ENCODE results near the gene PPIP5K1. TPM values are rescaled to one million over a fixed set of nuclear protein-coding genes. Genes with fewer than 3 reads are reported as not detected.

PPIP5K1 gene
- polyA plus RNA-seq, 3 donors: 6.1 to 9.0 (median 8.3) TPM

DNA sequence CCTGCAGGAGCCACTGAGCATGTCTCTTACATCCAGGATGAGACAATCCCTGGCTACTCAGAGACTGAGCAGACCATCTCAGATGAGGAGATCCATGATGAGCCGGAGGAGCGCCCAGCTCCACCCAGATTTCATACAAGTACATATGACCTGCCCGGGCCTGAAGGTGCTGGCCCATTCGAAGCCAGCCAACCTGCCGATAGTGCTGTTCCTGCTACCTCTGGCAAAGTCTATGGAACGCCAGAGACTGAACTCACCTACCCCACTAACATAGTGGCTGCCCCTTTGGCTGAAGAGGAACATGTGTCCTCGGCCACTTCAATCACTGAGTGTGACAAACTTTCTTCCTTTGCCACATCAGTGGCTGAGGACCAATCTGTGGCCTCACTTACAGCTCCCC lies 66.4 kb downstream of the PPIP5K1 start:
- WGBS, 3 donors: 88 to 98% (median 89%) methylated on average over 7 of the region's 7 CpGs
- no peak overlapping the region for H3K27ac ChIP-seq (ENCODE audit: low read depth, low read length)

DNA sequence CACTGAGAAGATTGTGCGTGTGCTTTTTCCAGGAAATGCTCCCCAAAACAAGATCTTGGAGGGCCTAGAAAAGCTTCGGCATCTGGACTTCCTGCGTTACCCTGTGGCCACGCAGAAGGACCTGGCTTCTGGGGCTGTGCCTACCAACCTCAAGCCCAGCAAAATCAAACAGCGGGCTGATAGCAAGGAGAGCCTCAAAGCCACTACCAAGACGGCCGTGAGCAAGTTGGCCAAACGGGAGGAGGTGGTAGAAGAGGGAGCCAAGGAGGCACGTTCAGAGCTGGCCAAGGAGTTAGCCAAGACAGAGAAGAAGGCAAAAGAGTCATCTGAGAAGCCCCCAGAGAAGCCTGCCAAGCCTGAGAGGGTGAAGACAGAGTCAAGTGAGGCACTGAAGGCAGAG lies 67.8 kb downstream of the PPIP5K1 start:
- WGBS, 3 donors: 76 to 83% (median 77%) methylated on average over 9 of the region's 9 CpGs

DNA sequence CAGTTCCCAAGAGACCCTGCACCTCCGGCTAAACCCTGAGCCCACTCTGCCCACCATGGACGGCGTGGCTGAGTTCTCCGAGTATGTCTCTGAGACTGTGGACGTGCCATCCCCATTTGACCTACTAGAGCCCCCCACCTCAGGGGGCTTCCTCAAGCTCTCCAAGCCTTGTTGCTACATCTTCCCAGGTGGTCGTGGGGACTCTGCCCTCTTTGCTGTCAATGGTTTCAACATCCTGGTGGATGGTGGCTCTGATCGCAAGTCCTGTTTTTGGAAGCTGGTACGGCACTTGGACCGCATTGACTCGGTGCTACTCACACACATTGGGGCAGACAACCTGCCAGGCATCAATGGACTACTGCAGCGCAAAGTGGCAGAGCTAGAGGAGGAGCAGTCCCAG lies 68.6 kb downstream of the PPIP5K1 start:
- no peak overlapping the region for H3K27ac ChIP-seq (ENCODE audit: low read depth, low read length)
- 92 to 95% (median 95%) methylated on average over 11 of the region's 11 CpGs for WGBS, 3 donors

More for the DNA sequence above, 67.8 kb downstream of the PPIP5K1 start:
- H3K27ac ChIP-seq (ENCODE audit: low read depth, low read length): no peak overlapping the region

DNA sequence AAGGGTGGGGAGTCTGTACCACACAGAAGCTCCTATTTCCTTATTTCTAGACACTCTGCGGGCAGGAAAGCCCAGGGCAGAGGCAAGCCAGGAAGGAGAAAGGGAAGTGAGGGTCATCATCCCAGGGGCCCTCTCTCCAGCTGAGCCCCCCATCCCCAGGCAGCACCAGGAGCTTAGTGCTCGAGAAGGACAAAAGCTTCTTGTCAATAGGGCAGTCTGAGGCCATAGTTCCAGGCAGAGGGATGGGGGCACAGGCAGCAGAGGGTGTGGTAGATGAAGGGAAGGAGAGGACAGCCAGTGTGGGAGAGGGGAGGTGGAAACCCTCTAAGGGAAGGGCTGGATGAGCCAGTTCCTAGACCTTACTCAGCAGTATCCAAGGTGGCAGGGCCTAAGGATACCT lies 69.9 kb downstream of the PPIP5K1 start:
- no peak overlapping the region for H3K27ac ChIP-seq (ENCODE audit: low read depth, low read length)

DNA sequence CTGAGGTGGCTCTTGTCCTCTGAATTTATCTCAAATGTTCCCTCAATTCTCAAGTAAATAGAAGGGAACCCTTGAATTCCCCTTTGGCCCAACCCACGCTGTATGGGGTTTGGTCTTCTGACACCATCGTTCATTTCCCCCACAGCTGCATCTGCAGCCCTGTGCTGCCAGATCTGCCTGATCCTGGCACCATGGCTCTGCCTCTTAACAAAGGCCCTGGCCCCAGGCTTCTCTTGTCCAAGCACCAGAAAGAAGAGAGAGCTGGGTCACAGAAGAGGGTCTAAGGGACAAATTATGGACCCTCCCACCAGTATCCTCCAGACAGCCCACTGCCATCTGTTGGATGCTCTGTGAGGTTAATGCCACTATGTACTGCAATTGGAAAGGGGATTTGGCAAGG lies 70.8 kb downstream of the PPIP5K1 start:
- WGBS, 3 donors: 51 to 67% (median 61%) methylated on average over 2 of the region's 2 CpGs
- no peak overlapping the region for H3K27ac ChIP-seq (ENCODE audit: low read depth, low read length)

More for the DNA sequence above, 69.9 kb downstream of the PPIP5K1 start:
- 39 to 83% (median 58%) methylated on average over 2 of the region's 2 CpGs for WGBS, 3 donors

DNA sequence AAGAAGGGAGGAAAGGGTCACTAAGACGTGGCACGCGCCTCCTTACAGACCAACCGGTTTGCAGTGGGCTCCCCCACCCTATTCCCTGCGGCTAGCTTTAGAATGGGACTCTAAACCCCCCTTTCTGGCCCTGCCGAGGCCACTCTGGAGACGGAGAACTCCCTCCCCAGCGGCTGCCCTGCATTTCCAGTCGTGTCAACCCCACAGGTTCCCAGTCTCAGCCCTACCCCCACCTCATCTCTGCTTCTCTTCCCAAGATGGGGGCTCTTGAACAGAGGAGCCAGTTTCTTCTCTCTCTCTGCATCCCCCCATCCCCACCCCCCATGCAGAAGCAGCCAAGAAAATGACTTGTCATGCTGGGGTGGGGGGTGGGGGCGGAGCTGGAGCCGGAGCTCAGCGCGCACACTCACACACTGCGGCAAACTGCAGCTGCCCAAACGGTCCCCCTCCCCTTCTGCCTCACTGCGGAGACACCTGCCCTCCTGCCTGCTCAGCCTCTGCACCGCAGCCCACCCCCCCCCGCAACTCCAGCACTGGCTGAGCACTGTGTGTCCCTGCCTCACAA lies 71.7 kb downstream of the PPIP5K1 start:
- WGBS, 3 donors: 4 to 6% (median 4%) methylated on average over 17 to 18 of the region's 18 CpGs
- no peak overlapping the region for H3K27ac ChIP-seq (ENCODE audit: low read depth, low read length)

DNA sequence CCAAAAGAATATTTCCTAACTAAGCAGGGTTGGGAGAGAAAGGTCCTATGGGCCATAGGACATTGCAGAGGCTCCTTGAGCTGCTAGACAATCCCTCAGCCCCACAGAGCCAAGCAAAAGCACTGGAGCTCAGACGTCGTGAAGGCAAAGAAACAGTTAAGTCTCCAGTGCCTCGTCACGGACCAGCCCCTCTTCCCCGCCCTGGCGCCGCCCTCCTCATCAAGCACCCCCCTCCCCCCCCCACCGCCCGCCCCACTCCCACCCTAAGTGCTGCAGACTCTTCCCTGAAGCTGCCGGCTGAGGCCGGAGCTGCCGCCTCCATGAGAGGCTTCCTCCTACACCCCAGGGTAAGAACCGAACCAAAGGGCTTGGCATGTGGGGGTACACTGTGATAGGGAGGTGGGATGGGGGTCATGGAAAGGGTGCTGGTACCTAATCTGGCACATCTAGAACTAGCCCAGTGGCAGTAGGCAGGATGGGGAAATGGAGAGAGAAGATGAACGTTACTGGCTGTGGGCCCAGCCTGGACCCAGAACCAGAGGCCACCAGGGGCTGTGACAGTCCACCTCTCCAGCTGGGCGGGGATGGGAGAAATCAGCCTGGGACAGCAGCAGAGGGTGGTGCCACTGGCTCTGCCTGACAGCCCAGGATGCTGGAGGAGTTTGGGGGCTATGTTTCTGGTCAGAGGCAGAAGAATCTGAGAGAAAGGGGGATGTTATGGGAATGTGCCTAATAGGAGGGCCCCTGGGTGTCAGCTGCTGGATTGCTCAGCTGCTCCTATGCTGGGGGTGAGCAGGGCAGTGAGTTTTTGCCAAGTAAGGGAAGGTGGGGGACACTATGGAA lies 72.4 kb downstream of the PPIP5K1 start, which contains the start of gene MAP1A:
Gene MAP1A (plus strand): TSS at position 255 of the 843 bp plus-strand sequence. CDS start 3,866 bp downstream, outside the sequence.
- H3K27ac ChIP-seq (ENCODE audit: low read depth, low read length): no peak within 1 kb of the TSS
- 1 to 6% (median 5%) methylated on average over 13 to 15 of the region's 15 CpGs for WGBS, 3 donors

DNA sequence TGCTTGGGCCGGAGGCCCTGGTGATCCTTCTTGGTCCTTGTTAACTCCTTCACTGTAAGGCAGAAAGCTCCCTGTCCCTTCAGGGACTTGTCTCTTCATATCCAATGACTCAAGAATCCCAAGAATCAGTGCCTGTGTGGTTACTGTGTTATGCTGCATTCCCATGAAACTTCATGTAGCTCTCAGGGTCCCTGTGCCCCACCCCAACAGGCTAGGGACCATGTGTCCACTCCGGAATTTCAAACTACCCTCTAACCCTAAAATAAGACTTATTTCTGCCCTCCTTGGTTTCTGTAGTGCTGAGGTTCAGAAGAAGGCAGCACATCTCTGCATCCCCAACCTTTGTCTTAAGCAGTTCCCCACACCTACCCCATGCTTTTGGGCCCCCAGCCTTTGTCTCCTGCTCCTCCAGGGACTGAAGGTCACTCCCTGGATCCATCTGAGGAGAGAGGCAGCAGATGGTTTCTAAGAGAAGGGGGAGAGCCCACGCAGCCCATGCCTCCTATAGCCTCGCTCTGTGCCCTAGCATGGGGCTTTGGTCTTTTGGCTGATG lies 73.1 kb downstream of the PPIP5K1 start:
- H3K27ac ChIP-seq (ENCODE audit: low read depth, low read length): no peak overlapping the region
- 26 to 51% (median 32%) methylated on average over 4 of the region's 4 CpGs for WGBS, 3 donors

DNA sequence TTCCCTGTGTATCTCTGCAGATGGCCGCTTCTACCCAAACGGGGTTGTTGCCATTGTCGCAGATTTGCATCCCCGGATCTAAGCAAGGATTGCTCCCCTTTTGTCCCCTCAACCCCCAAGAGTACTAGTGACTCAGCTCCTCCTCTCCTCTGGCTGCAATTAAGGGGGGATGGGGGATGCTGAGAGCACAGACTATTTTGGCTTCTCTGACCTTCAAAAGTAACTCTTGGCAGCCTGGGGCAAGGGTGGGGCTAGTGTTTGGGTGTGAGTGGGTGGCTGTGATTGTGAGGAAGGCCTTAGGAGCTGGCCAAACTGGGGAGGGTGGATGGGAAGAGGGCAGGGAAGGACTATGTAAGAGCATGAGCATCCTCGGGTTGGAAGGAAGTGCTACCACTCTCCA lies 73.8 kb downstream of the PPIP5K1 start:
- H3K27ac ChIP-seq (ENCODE audit: low read depth, low read length): no peak overlapping the region

DNA sequence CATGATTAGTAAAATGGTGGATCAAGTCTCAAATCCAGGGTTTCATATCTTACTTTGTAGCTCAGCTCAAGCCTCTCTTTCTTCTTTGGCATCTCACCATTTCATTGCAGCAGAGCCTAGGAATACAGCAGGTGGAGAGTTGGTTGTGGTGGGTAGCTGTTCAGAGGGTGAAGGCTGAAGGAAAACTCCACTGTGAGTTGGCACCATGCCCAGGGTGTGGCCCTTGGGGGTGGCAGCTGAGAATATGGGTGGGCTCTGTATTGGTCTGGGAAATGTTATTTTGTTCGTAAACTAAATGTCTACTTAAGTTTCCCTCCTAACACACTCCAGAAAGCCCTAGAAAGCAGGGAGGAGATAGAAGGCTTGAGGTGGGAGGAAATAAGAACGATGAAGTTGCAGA lies 74.3 kb downstream of the PPIP5K1 start:
- no peak overlapping the region for H3K27ac ChIP-seq (ENCODE audit: low read depth, low read length)
- 27 to 58% (median 30%) methylated on average over 2 of the region's 2 CpGs for WGBS, 3 donors

More for the DNA sequence above, 73.8 kb downstream of the PPIP5K1 start:
- WGBS, 3 donors: 34 to 47% (median 41%) methylated on average over 5 of the region's 5 CpGs

DNA sequence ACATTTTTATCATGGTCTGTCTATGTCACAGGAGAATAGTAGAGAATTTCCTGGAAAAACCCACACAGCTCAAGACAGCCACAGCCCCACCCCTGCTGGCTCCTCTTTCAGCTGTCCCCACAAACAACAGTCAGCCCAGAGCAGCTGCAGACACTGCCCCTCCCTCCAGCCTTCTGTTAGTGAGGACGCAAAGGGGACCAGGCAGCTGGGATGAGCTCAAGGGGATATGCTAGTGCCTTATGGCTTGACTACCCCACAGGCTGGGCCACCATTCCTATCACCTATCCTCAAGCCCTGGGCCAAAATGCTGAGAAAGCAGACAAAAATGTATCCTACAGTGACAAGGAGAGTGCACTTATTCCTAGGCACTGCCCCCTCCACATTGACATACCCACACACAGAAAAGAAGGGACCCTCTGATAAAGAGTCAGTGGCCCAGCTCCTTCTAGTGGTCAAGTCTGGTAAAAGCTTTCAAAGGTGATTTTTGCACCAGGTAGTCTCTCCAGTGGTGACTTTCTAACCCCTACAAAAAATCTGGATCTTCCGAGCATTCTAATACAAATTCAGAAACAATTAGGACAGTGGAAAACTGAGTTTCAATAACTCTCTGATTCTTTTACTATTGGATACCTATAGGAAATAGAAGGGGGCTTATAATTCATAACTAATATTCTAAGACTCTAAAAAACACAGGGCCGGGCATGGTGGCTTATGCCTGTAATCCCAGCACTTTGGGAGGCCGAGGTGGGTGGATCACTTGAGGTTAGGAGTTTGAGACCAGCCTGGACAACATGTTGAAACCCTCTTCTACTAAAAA lies 75.6 kb downstream of the PPIP5K1 start:
- 52 to 64% (median 55%) methylated on average over 4 of the region's 4 CpGs for WGBS, 3 donors
- no peak overlapping the region for H3K27ac ChIP-seq (ENCODE audit: low read depth, low read length)

DNA sequence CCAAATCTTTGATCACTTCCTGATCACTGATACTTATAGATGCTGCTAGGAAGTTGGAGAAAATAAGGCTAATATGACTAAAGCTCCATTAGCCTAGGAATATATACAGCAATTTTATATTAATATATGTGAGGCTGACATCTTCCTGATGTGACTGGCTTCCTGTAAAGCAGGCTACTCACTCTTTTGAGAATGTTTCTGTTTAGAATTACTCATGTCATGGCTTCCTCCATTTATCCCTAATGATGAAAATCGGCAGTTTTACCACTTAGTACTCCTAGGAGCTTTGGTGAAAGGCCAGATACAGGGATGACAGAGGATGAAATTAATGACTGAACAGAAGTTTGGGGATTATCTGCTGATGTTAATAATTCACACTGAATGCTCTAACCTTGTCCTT lies 76.5 kb downstream of the PPIP5K1 start:
- no peak overlapping the region for H3K27ac ChIP-seq (ENCODE audit: low read depth, low read length)

DNA sequence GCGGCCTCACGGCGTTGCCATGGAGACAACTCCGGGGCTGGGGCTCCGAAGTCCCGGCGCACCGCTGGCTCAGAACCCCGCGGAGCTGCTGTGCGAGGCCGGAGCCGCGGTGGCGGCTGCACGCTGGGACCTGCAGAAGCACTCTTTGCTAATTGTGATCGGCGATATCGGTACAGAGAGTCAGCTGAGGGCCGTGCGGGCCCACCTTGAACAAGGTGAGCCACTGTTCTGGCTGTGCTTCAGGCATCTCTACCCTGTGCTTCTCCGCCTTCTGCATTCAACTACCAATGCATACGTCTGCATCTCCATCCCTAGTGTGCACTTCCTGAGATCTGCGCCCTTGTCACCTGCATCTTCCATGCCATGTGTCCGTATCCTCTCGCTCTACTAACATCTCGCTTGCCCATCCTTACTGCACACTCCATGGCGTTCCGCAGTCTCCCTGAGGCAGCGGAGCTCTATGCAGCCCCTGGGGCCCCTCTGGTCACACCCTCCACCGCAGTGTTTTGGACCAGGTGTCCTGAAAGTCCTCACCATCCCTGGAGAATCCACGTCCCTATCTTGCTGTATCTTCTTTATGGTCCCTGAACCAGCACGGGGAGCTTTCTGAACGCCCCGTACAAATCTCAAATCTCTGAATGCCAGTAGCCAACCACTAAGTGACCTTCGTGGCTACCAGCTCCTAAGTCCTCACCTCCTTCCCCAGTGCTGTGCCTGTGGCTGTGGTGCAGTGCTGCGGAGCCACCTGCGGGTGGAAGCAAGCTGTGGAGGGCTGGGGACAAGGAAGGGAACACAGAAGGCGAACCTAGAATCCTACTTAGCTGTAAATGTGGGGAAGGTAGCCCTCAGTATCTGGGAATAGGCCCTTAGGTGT lies 78.8 kb downstream of the PPIP5K1 start:
- WGBS, 3 donors: 6 to 14% (median 11%) methylated on average over 39 of the region's 39 CpGs
- no peak overlapping the region for H3K27ac ChIP-seq (ENCODE audit: low read depth, low read length)

More for the DNA sequence above, 76.5 kb downstream of the PPIP5K1 start:
- WGBS, 3 donors: 44 to 70% (median 66%) methylated on average over 1 of the region's 1 CpG

DNA sequence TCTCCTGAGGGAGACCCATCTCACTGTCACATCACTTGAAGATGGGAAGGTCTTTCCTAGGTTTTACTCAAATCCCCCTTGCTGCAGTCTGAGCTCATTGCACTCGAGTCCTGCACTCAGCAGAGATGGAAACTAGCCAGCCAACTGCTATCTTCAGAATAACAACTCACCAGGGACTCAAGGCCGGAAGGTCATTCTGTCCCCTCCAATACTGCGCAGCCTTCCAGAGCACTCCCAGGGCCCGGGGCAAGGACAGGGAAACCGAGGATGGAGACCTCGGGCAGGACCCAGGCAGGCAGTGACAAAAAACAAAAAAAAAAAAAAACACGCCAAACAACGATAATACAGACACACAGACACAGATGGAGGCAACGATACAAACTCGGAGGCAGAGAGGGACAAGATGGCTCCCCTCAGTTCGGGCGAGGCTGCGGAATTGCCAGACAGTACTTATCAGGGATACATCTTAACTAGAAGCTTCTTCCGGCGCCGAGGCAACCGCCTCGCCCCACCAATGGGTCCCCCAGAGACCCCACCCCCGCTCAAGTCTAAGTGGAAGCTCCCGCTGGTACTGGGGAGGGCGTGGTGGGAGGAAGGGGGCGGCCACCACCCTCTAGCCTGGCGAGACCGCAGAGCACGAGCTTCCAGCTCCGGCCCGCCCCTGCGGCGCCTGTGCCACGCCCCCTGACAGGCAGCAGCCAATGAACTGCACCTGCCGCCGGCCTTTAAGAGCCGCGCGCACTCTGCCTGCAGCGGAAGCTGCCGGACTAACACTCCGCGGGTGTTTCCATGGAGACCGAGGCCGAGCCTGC lies 79.6 kb downstream of the PPIP5K1 start:
- WGBS, 3 donors: 0 to 1% (median 0%) methylated on average over 41 of the region's 41 CpGs
- no peak overlapping the region for H3K27ac ChIP-seq (ENCODE audit: low read depth, low read length)

DNA sequence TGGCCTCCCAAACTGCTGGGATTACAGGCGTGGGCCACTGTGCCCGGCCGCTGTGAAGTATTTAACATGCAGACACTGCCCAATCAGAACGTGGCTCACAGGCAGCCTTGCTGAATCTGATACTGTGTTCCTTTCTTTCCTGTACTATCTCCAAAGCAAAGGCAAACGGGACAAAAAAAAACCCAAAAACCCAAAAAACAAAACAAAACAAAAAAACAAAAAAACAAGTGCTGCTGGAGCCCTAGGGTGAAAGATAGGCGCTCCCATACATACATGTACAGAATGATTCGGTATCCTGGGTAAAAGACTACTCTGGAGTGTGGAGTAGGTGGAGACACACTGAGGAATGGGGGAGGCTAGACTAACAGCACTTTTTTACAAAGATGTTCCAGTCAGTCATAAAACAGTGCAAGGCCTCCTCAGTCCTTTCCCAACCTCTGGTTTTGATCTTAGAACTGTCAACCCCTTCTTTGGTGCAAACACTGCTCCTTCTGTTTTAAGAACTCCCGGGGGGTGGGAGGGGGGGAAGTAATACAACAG lies 80.3 kb downstream of the PPIP5K1 start:
- 47 to 54% (median 52%) methylated on average over 8 of the region's 8 CpGs for WGBS, 3 donors
- no peak overlapping the region for H3K27ac ChIP-seq (ENCODE audit: low read depth, low read length)

DNA sequence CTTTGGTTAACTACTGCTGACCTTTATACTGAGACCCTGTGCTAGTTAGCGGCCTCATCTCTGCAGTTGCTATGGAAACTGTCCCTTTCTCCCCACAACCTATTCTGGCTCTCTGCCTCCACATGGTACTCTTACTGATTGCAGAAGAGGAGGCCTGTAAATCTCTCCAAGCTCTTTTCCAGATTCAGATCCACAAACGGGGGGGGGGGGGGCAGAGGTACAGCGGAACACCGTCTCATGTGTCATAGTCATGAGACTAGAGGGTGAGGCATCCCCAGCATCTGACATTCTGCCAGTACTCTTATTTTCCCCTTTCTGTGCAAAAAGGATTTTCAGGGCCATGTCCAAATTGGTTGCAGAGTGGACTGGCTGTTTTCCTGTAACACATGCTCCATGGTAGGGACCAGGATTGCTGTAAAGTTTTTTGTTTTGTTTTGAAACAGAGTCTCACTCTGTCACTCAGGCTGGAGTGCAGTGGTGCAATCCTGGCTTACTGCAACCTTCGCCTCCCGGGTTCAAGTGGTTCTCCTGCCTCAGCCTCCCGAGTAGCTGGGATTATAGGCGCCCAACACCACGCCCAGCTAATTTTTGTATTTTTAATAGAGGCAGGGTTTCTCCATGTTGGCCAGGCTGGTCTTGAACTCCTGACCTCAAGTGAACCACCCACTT lies 80.9 kb downstream of the PPIP5K1 start:
- H3K27ac ChIP-seq (ENCODE audit: low read depth, low read length): peak overlapping the region; percentile 42
- WGBS, 3 donors: 59 to 70% (median 69%) methylated on average over 9 of the region's 9 CpGs
